HCT116 (cell line): ENCODE data around the gene AQP12B. TPM values are rescaled to one million over a fixed set of nuclear protein-coding genes. Genes with fewer than 3 reads are reported as not detected.
"Not testable (repeated sequence)": the region's sequence is repeated elsewhere in the genome, so short reads cannot be mapped to it uniquely, and the experiment has no call there.

Experiments
- ATAC-seq: fragments of 200-7000 bp; cut with Tn5 transposase; 2 replicates; pipeline ENCODE4 v1.9.1; 2020; ENCODE audit warnings: mild to moderate bottlenecking, moderate library complexity
- BruUV-seq: library from RNA; stranded (reverse); fragments of 400-500 nt; replicated peaks from 2 replicates; lab custom pipeline; 2021; lab: Mats Ljungman, UMichigan
- CTCF ChIA-PET: fragments of 300-600 bp; sonication (Branson Sonifier 250); formaldehyde crosslinking; loops from one replicate; lab custom pipeline; 2021; ENCODE audit warnings: antibody characterized with exemption; lab: Charles Lee
- POLR2A ChIA-PET: fragments of 300-600, 350-600 bp; sonication (Branson Sonifier 250); formaldehyde crosslinking; loops from one replicate; lab custom pipeline; 2021; ENCODE audit warnings: antibody characterized with exemption; lab: Charles Lee
- RAD21 ChIA-PET, 2 experiments: fragments of 300-600 bp; sonication (Branson Sonifier 250); formaldehyde crosslinking; loops; one replicate each; lab custom pipeline; 2023; ENCODE audit warnings: low total read pairs in 2 of 2; ENCODE audit not compliant: uncharacterized antibody in 2 of 2, unreplicated experiment in 2 of 2, low non-redundant PET in 1 of 2; lab: Charles Lee
- DNase-seq: peaks from one replicate; pipeline ENCODE4 v3.0.0-alpha.2; 2010; ENCODE audit warnings: low read depth, low spot score
- H2AFZ ChIP-seq: fragments of 200-600 bp; shearing (Covaris generic), sonication (generic); 2 replicates; pipeline ENCODE4 v1.6.1; 2017; ENCODE audit warnings: low read depth, mixed run types, mixed read lengths, antibody characterized with exemption, low read length; ENCODE audit not compliant: poor library complexity, severe bottlenecking
- H3K27ac ChIP-seq: 2 replicates; pipeline ENCODE4 v1.5.1; 2012; ENCODE audit warnings: low read depth, low read length
- H3K27me3 ChIP-seq: fragments of 200-600 bp; sonication (generic); 2 replicates; pipeline ENCODE4 v1.6.1; 2016; ENCODE audit warnings: mixed run types, low read length, mixed read lengths; ENCODE audit not compliant: insufficient read depth
- H3K36me3 ChIP-seq, 2 experiments: fragments of 200-500 bp in 1 of 2; fragments of 200-600 bp in 1 of 2; sonication (Bioruptor generic) in 1 of 2; sonication (generic) in 1 of 2; 2 replicates each; pipeline versions ENCODE4 v1.5.1 to v1.6.1; 2014 to 2016; ENCODE audit warnings: low read length in 2 of 2, inconsistent platforms in 1 of 2, mixed read lengths in 1 of 2, mixed run types in 1 of 2; ENCODE audit not compliant: insufficient read depth in 2 of 2, control insufficient read depth in 1 of 2
- H3K4me1 ChIP-seq, 2 experiments: fragments of 200-600 bp in 1 of 2; sonication (generic) in 1 of 2; 2 replicates each; pipeline versions ENCODE4 v1.5.1 to v1.6.1; 2012 to 2017; ENCODE audit warnings: low read length in 2 of 2, inconsistent platforms in 1 of 2, mild to moderate bottlenecking in 1 of 2, mixed read lengths in 1 of 2, mixed run types in 1 of 2, moderate library complexity in 1 of 2; ENCODE audit not compliant: insufficient read depth in 2 of 2, control insufficient read depth in 1 of 2
- H3K4me2 ChIP-seq: fragments of 200-600 bp; sonication (generic); 2 replicates; pipeline ENCODE4 v1.6.1; 2017; ENCODE audit warnings: mixed run types, low read length, mixed read lengths
- H3K4me3 ChIP-seq, 2 experiments: fragments of 200-600 bp in 1 of 2; sonication (generic) in 1 of 2; replicated peaks in 1 of 2; 2 replicates each; pipeline ENCODE4 v1.5.1; 2011 to 2016; ENCODE audit warnings: low read length in 2 of 2, control low read depth in 1 of 2, low read depth in 1 of 2, mild to moderate bottlenecking in 1 of 2, mixed read lengths in 1 of 2, mixed run types in 1 of 2
- H3K79me2 ChIP-seq: fragments of 200-600 bp; sonication (generic); 2 replicates; pipeline ENCODE4 v1.6.1; 2017; ENCODE audit warnings: mild to moderate bottlenecking, mixed run types, low read length, moderate library complexity, mixed read lengths; ENCODE audit not compliant: insufficient read depth
- H3K9ac ChIP-seq: fragments of 200-600 bp; sonication (generic); 2 replicates; pipeline ENCODE4 v1.6.1; 2016; ENCODE audit warnings: low read length, mixed read lengths
- H3K9me2 ChIP-seq: fragments of 200-600 bp; sonication (generic), shearing (Covaris generic); 2 replicates; pipeline ENCODE4 v1.6.1; 2017; ENCODE audit warnings: mixed run types, mild to moderate bottlenecking, moderate library complexity; ENCODE audit not compliant: insufficient read depth
- H3K9me3 ChIP-seq, 2 experiments: fragments of 200-500 bp in 1 of 2; fragments of 200-600 bp in 1 of 2; sonication (Bioruptor generic) in 1 of 2; sonication (generic) in 1 of 2; 2 replicates each; pipeline ENCODE4 v1.6.1; 2014 to 2017; ENCODE audit warnings: low read length in 2 of 2, mixed read lengths in 2 of 2, inconsistent platforms in 1 of 2, low read depth in 1 of 2, mild to moderate bottlenecking in 1 of 2, mixed run types in 1 of 2, moderate library complexity in 1 of 2; ENCODE audit not compliant: control insufficient read depth in 1 of 2, insufficient read depth in 1 of 2
- H4K20me1 ChIP-seq: fragments of 200-600 bp; sonication (generic), shearing (Covaris generic); 2 replicates; pipeline ENCODE4 v1.6.1; 2017; ENCODE audit warnings: mixed run types, mild to moderate bottlenecking, moderate library complexity; ENCODE audit not compliant: insufficient read depth
- intact Hi-C: fragments of 100-400 bp; cut with micrococcal nuclease; formaldehyde crosslinking; loops from 2 replicates; pipeline ENCODE4 v1.10.0; 2022
- total RNA-seq: library from RNA; stranded (reverse); gene quantifications from one replicate; pipeline ENCODE4 v1.2.1, GENCODE V29; 2021; ENCODE audit not compliant: unreplicated experiment

Gene AQP12B
- total RNA-seq, 1 experiment from 2014 or later = not detected

- intact Hi-C loops, RAD21 ChIA-PET, H3K9me2 ChIP-seq, H3K9me3 ChIP-seq, ATAC-seq, CTCF ChIA-PET, POLR2A ChIA-PET, H3K4me3 ChIP-seq, BruUV-seq, H3K27me3 ChIP-seq, DNase-seq, H3K4me2 ChIP-seq, H3K9ac ChIP-seq, H3K27ac ChIP-seq, H2AFZ ChIP-seq, H3K4me1 ChIP-seq, H4K20me1 ChIP-seq, H3K79me2 ChIP-seq, H3K36me3 ChIP-seq: not testable (repeated sequence)
Measured at GRCh38 chr2:240683329-240683979, 769 bp upstream of the AQP12B start.

- H3K36me3 ChIP-seq, H4K20me1 ChIP-seq, RAD21 ChIA-PET, POLR2A ChIA-PET, H3K9me2 ChIP-seq, DNase-seq, H3K4me2 ChIP-seq, BruUV-seq, intact Hi-C loops, H3K79me2 ChIP-seq, ATAC-seq, H3K4me1 ChIP-seq, H3K9me3 ChIP-seq, H3K27me3 ChIP-seq, CTCF ChIA-PET, H3K4me3 ChIP-seq, H2AFZ ChIP-seq, H3K27ac ChIP-seq, H3K9ac ChIP-seq: not testable (repeated sequence)
Measured at GRCh38 chr2:240680185-240680584, 2.5 kb downstream of the AQP12B start.

- H3K79me2 ChIP-seq, H3K9me3 ChIP-seq, H3K9me2 ChIP-seq, H3K4me3 ChIP-seq, DNase-seq, intact Hi-C loops, CTCF ChIA-PET, H3K27me3 ChIP-seq, POLR2A ChIA-PET, H2AFZ ChIP-seq, ATAC-seq, H3K4me2 ChIP-seq, BruUV-seq, RAD21 ChIA-PET, H4K20me1 ChIP-seq, H3K27ac ChIP-seq, H3K9ac ChIP-seq, H3K4me1 ChIP-seq, H3K36me3 ChIP-seq: not testable (repeated sequence)
Measured at GRCh38 chr2:240678909-240679308, 3.8 kb downstream of the AQP12B start.

- H4K20me1 ChIP-seq, H3K9me3 ChIP-seq, H3K9me2 ChIP-seq, H3K4me3 ChIP-seq, H3K36me3 ChIP-seq, H3K27me3 ChIP-seq, CTCF ChIA-PET, ATAC-seq, H3K79me2 ChIP-seq, H2AFZ ChIP-seq, BruUV-seq, H3K4me1 ChIP-seq, H3K27ac ChIP-seq, intact Hi-C loops, RAD21 ChIA-PET, DNase-seq, POLR2A ChIA-PET, H3K9ac ChIP-seq, H3K4me2 ChIP-seq: not testable (repeated sequence)
Measured at GRCh38 chr2:240678043-240678442, 4.6 kb downstream of the AQP12B start.
